ENCODE results near the gene TUBGCP6. TPM values are rescaled to one million over a fixed set of nuclear protein-coding genes. Genes with fewer than 3 reads are reported as not detected.
A peak's percentile ranks its signal among the peaks of the same experiment; 100 is the strongest.

The TUBGCP6 gene
- total and polyA plus RNA-seq, 2 donors (not counting 3 experiments of a cell fraction or from before 2014, with no cell fraction given), result 33.1 to 45.3 TPM

- H3K9me1 ChIP-seq (replicated peaks; ENCODE audit: control insufficient read depth, extremely low read depth, insufficient read depth, low read length), result no peaks in the 10 kb centered on the region
- no peak overlapping the region for H3K4me3 ChIP-seq (replicated peaks in 1 of 3; ENCODE audit: insufficient read depth in 1 of 3, low read depth in 1 of 3, low read length in 3 of 3)
- ChIA-PET POLR2A (interaction anchor here (1.4 kb wide), 1 partner anchor 11 kb away, joined by 3 read pairs; the partner anchor contains the start of gene MAPK12), CTCF (interaction anchor here (1.0 to 3.0 kb wide), 7 partner anchors 12 to 70 kb away, joined by 4 to 26 read pairs (median 10); partner anchors contain the start of genes DENND6B, HDAC10, MAPK12 and TUBGCP6)
- FAIRE-seq (no peak), DNase-seq (ENCODE audit: low read depth, low spot score) (no peak)
- BruUV-seq (replicated peaks), result no TSS peak
- H2AFZ ChIP-seq (ENCODE audit: low read depth, low read length), result no peak overlapping the region
- dilution Hi-C loops (cut with MboI; ENCODE audit: extremely low pct_ligation_motif_present, low sequenced_read_pairs) (no loop called here), intact Hi-C loops (cut with micrococcal nuclease) (no loop called here)
- no peak overlapping the region for H3K27ac ChIP-seq (ENCODE audit: insufficient read depth, low read depth, low read length)
- H3K36me3 ChIP-seq (ENCODE audit: control insufficient read depth in 2 of 2, extremely low read depth in 1 of 2, insufficient read depth in 2 of 2, low read length in 2 of 2), result peaks cover 5 to 18% of the 10 kb centered on the region in 2 experiments
- no peaks in the 10 kb centered on the region for H3K79me2 ChIP-seq (ENCODE audit: control insufficient read depth, insufficient read depth, low read length)
- H3K9me3 ChIP-seq (replicated peaks; ENCODE audit: control insufficient read depth, insufficient read depth, low read length), result no peaks in the 10 kb centered on the region
- no peak overlapping the region for H3K9ac ChIP-seq (replicated peaks; ENCODE audit: extremely low read depth, insufficient read depth, low read length)
- peaks cover 12% of the 10 kb centered on the region for H3K4me1 ChIP-seq (ENCODE audit: control insufficient read depth, extremely low read depth, insufficient read depth, low read length)
- TF ChIP-seq POLR2AphosphoS5 (IDR thresholded peaks at IDR 0.05; ENCODE audit: insufficient read depth, low read depth, low read length), result peak; percentile 30
- no peak for TF ChIP-seq FOS (IDR thresholded peaks at IDR 0.05; ENCODE audit: borderline replicate concordance, insufficient read depth, low read length)
- no peak for TF ChIP-seq GATA2 (IDR thresholded peaks at IDR 0.05; ENCODE audit: insufficient read depth, insufficient read length, low read depth, low read length)
- TF ChIP-seq POLR2A (IDR thresholded peaks at IDR 0.05; ENCODE audit: low read depth, low read length), result no peak
- TF ChIP-seq MYC (IDR thresholded peaks at IDR 0.05; ENCODE audit: low read depth, low read length), result no peak
- TF ChIP-seq EZH2 (IDR thresholded peaks at IDR 0.05; ENCODE audit: borderline replicate concordance, low read depth, low read length, severe bottlenecking), result no peak
- TF ChIP-seq JUN (IDR thresholded peaks at IDR 0.05; ENCODE audit: borderline replicate concordance, insufficient read depth, insufficient read length, low read depth), result no peak
- no peaks in the 10 kb centered on the region for H3K27me3 ChIP-seq (ENCODE audit: control insufficient read depth in 2 of 2, insufficient read depth in 2 of 2, low read length in 2 of 2)
- no peaks in the 10 kb centered on the region for H4K20me1 ChIP-seq (replicated peaks; ENCODE audit: control insufficient read depth, extremely low read depth, insufficient read depth, low read length)
- no peak overlapping the region for H3K4me2 ChIP-seq (ENCODE audit: insufficient read depth, low read length)
Observed at GRCh38 chr22:50272044-50272802, 27.4 kb upstream of the TUBGCP6 start.

Data from endothelial cell of umbilical vein (primary cell).